CD4-positive, alpha-beta T cell (primary cell): ENCODE measurements around the gene MEX3A. TPM values are rescaled to one million over a fixed set of nuclear protein-coding genes. Genes with fewer than 3 reads are reported as not detected.

Experiments
- ATAC-seq: fragments of 200-7000 bp; cut with Tn5 transposase; one replicate; pipeline ENCODE4 v1.10.0; 2022; ENCODE audit warnings: mild to moderate bottlenecking; ENCODE audit not compliant: poor library complexity
- CTCF ChIA-PET: fragments of 350-600 bp; sonication (Branson Sonifier 250); formaldehyde crosslinking; loops from one replicate; lab custom pipeline; 2021; ENCODE audit warnings: antibody characterized with exemption, inconsistent platforms; lab: Charles Lee
- POLR2A ChIA-PET: fragments of 350-600 bp; sonication (Branson Sonifier 250); formaldehyde crosslinking; loops from one replicate; lab custom pipeline; 2021; ENCODE audit warnings: antibody characterized with exemption, inconsistent platforms; lab: Charles Lee
- DNase-seq, 14 experiments: peaks; one replicate each; pipeline ENCODE4 v3.0.0-alpha.2; 2013 to 2020; ENCODE audit warnings: mixed read lengths in 2 of 14
- H3K27ac ChIP-seq, 2 donors: one replicate each; pipeline versions ENCODE4 v1.5.1 to v1.7.0; 2013; ENCODE audit warnings: low read length in 2 of 2, low read depth in 1 of 2, mild to moderate bottlenecking in 1 of 2
- H3K27me3 ChIP-seq, 2 experiments: 1 replicate in 1 of 2; 2 replicates in 1 of 2; pipeline versions ENCODE4 v1.6.1 to v1.7.0; 2013; ENCODE audit warnings: low read length in 2 of 2, control low read depth in 1 of 2, mild to moderate bottlenecking in 1 of 2, moderate library complexity in 1 of 2; ENCODE audit not compliant: insufficient read depth in 2 of 2, control insufficient read depth in 1 of 2
- H3K36me3 ChIP-seq: one replicate; pipeline ENCODE4 v1.6.1; 2013; ENCODE audit warnings: low read length, control low read depth; ENCODE audit not compliant: insufficient read depth
- H3K4me1 ChIP-seq: one replicate; pipeline ENCODE4 v1.6.1; 2013; ENCODE audit warnings: low read length, control low read depth; ENCODE audit not compliant: insufficient read depth
- H3K4me3 ChIP-seq: one replicate; pipeline ENCODE4 v1.5.1; 2013; ENCODE audit warnings: mild to moderate bottlenecking, low read length, moderate library complexity
- H3K9me3 ChIP-seq, 2 experiments: 1 replicate in 1 of 2; 2 replicates in 1 of 2; pipeline versions ENCODE4 v1.6.1 to v1.7.0; 2013; ENCODE audit warnings: low read length in 2 of 2, mild to moderate bottlenecking in 2 of 2, control low read depth in 1 of 2, moderate library complexity in 1 of 2; ENCODE audit not compliant: control insufficient read depth in 1 of 2, insufficient read depth in 1 of 2
- H3K27ac Mint-ChIP-seq: one replicate; pipeline ENCODE4 v1.8.0; 2020; ENCODE audit warnings: mixed read lengths
- H3K27me3 Mint-ChIP-seq: one replicate; pipeline ENCODE4 v1.8.0; 2021; ENCODE audit warnings: mixed read lengths
- H3K36me3 Mint-ChIP-seq: one replicate; pipeline ENCODE4 v1.8.0; 2021; ENCODE audit warnings: low read depth, mixed read lengths
- H3K4me1 Mint-ChIP-seq: one replicate; pipeline ENCODE4 v1.8.0; 2021; ENCODE audit warnings: low read depth, mixed read lengths
- H3K4me3 Mint-ChIP-seq: one replicate; pipeline ENCODE4 v1.8.0; 2020; ENCODE audit warnings: mild to moderate bottlenecking, mixed read lengths
- H3K9me3 Mint-ChIP-seq: one replicate; pipeline ENCODE4 v1.8.0; 2020; ENCODE audit warnings: mixed read lengths
- CTCF ChIP-seq: fragments of 200-600 bp; IDR thresholded peaks from one replicate; pipeline ENCODE4 v1.8.0; 2022; ENCODE audit warnings: antibody characterized with exemption, mild to moderate bottlenecking
- intact Hi-C, 2 experiments: fragments of 100-400 bp; cut with DNase I in 1 of 2; cut with micrococcal nuclease in 1 of 2; formaldehyde crosslinking; loops; one replicate each; pipeline versions ENCODE4 v1.15.1 to v1.9.0; 2023 to 2025; cut with DNase I, micrococcal nuclease
- total RNA-seq, 174 experiments: library from RNA in 2 of 174; stranded (reverse) in 2 of 174; gene quantifications; one replicate each; pipeline ENCODE4 v1.2.3 and lab custom pipeline; 2021 to 2026

The MEX3A gene
- total RNA-seq, 2 experiments from 2014 or later, result 0.27 to 0.36 TPM

- CTCF ChIA-PET, result no interaction called here
- ATAC-seq (no peak), DNase-seq (no peak)
- no peak overlapping the region for H3K4me3 Mint-ChIP-seq
- H3K4me1 Mint-ChIP-seq, result peaks cover 6% of the 10 kb centered on the region
- no peak overlapping the region for H3K27ac Mint-ChIP-seq
- intact Hi-C loops, result no loop called here
- Histone ChIP-seq H3K4me1 (peaks cover 6% of the 10 kb centered on the region), H3K27ac (no peak overlapping the region), H3K27me3 (no peaks in the 10 kb centered on the region), H3K4me3 (no peak overlapping the region), H3K9me3 (no peaks in the 10 kb centered on the region), H3K36me3 (no peaks in the 10 kb centered on the region)
- POLR2A ChIA-PET, result no interaction called here
- no peak for TF ChIP-seq CTCF
- no peaks in the 10 kb centered on the region for H3K9me3 Mint-ChIP-seq
- H3K36me3 Mint-ChIP-seq, result no peaks in the 10 kb centered on the region
- no peaks in the 10 kb centered on the region for H3K27me3 Mint-ChIP-seq
These were observed 11.7 kb downstream of the MEX3A start for GRCh38 chr1:156070548-156070947.

GRCh38 chr1:156069490-156070455, 12.5 kb downstream of the MEX3A start:
- H3K4me1 Mint-ChIP-seq, result peaks cover 6% of the 10 kb centered on the region
- ChIA-PET POLR2A (no interaction called here), CTCF (no interaction called here)
- H3K36me3 Mint-ChIP-seq, result no peaks in the 10 kb centered on the region
- Histone ChIP-seq H3K4me3 (no peak overlapping the region), H3K9me3 (no peaks in the 10 kb centered on the region), H3K27ac (no peak overlapping the region), H3K4me1 (peaks cover 6% of the 10 kb centered on the region), H3K36me3 (no peaks in the 10 kb centered on the region), H3K27me3 (no peaks in the 10 kb centered on the region)
- TF ChIP-seq CTCF, result no peak
- DNase-seq (no peak), ATAC-seq (no peak)
- no peak overlapping the region for H3K27ac Mint-ChIP-seq
- no peaks in the 10 kb centered on the region for H3K9me3 Mint-ChIP-seq
- no peaks in the 10 kb centered on the region for H3K27me3 Mint-ChIP-seq
- intact Hi-C loops, result no loop called here
- no peak overlapping the region for H3K4me3 Mint-ChIP-seq

GRCh38 chr1:156067262-156067661, 15.0 kb downstream of the MEX3A start:
- Histone ChIP-seq H3K27ac (no peak overlapping the region), H3K27me3 (no peaks in the 10 kb centered on the region), H3K36me3 (no peaks in the 10 kb centered on the region), H3K4me3 (no peak overlapping the region), H3K9me3 (no peaks in the 10 kb centered on the region), H3K4me1 (peaks cover 6% of the 10 kb centered on the region)
- ChIA-PET CTCF (interaction anchor here (0.6 to 1.4 kb wide), 4 partner anchors 50 to 1996 kb away, joined by 3 to 9 read pairs (median 4); no protein-coding TSS in a partner anchor), POLR2A (no interaction called here)
- ATAC-seq, result no peak
- Mint-ChIP-seq H3K4me3 (no peak overlapping the region), H3K27me3 (no peaks in the 10 kb centered on the region), H3K36me3 (no peaks in the 10 kb centered on the region), H3K9me3 (no peaks in the 10 kb centered on the region), H3K4me1 (peaks cover 6% of the 10 kb centered on the region), H3K27ac (no peak overlapping the region)
- intact Hi-C loops, result no loop called here
- TF ChIP-seq CTCF, result no peak
- no peak for DNase-seq
